GM12878 (cell line): Measurements from ENCODE around the gene PPP2R5A. TPM values are rescaled to one million over a fixed set of nuclear protein-coding genes. Genes with fewer than 3 reads are reported as not detected.

Source experiments
- ATAC-seq: fragments of 200-7000 bp; cut with Tn5 transposase; 3 replicates; pipeline ENCODE4 v1.9.1; 2020; ENCODE audit warnings: mild to moderate bottlenecking, moderate library complexity
- BruUV-seq: library from RNA; stranded (reverse); fragments of 400-500 nt; replicated peaks from 2 replicates; lab custom pipeline; 2021; lab: Mats Ljungman, UMichigan
- CTCF ChIA-PET: fragments of 300-600 bp; sonication (Branson Sonifier 250); formaldehyde crosslinking; extraction: SDS; loops from one replicate; lab custom pipeline; 2021; ENCODE audit warnings: inconsistent platforms; lab: Yijun Ruan, JAX
- POLR2A ChIA-PET: fragments of 350-600 bp; formaldehyde crosslinking; extraction: SDS; loops from one replicate; lab custom pipeline; 2021; ENCODE audit warnings: inconsistent platforms; lab: Charles Lee
- RAD21 ChIA-PET: fragments of 300-600 bp; sonication (Branson Sonifier 250); formaldehyde crosslinking; loops from one replicate; lab custom pipeline; 2023; ENCODE audit warnings: antibody characterized with exemption; ENCODE audit not compliant: unreplicated experiment; lab: Charles Lee
- SMC1A ChIA-PET: fragments of 300-600 bp; sonication (Branson Sonifier 250); formaldehyde crosslinking; loops from one replicate; lab custom pipeline; 2023; ENCODE audit not compliant: unreplicated experiment, uncharacterized antibody; lab: Charles Lee
- DNase-seq: peaks from one replicate; pipeline ENCODE4 v3.0.0-alpha.2; 2011; ENCODE audit warnings: low read depth, low spot score
- FAIRE-seq: peaks from 3 replicates; lab custom pipeline; 2011; peaks lifted over from hg19 to GRCh38; lab: Jason Lieb, UNC
- H2AFZ ChIP-seq: 2 replicates; pipeline ENCODE4 v1.6.0; 2011; ENCODE audit warnings: low read depth, low read length, control low read depth; ENCODE audit not compliant: control insufficient read depth
- H3K27ac ChIP-seq: 2 replicates; pipeline ENCODE4 v1.5.1; 2011; ENCODE audit warnings: control low read depth; ENCODE audit not compliant: control insufficient read depth, insufficient read depth
- H3K27me3 ChIP-seq, 2 experiments: replicated peaks in 1 of 2; 2 replicates each; pipeline versions ENCODE4 v1.6.0 to v1.6.1; 2011; ENCODE audit warnings: low read length in 1 of 2; ENCODE audit not compliant: control insufficient read depth in 2 of 2, insufficient read depth in 2 of 2
- H3K36me3 ChIP-seq, 2 experiments: 2 replicates each; pipeline ENCODE4 v1.5.1; 2011; ENCODE audit warnings: low read length in 1 of 2; ENCODE audit not compliant: control insufficient read depth in 2 of 2, insufficient read depth in 2 of 2
- H3K4me1 ChIP-seq: 2 replicates; pipeline ENCODE4 v1.6.1; 2011; ENCODE audit warnings: mild to moderate bottlenecking, low read length, moderate library complexity, mixed read lengths; ENCODE audit not compliant: control insufficient read depth, insufficient read depth
- H3K4me2 ChIP-seq: 2 replicates; pipeline ENCODE4 v1.6.0; 2011; ENCODE audit warnings: control low read depth; ENCODE audit not compliant: control insufficient read depth, insufficient read depth
- H3K4me3 ChIP-seq: fragments of 200-600 bp; sonication (generic); 2 replicates; pipeline ENCODE4 v1.5.1; 2016
- H3K79me2 ChIP-seq: 2 replicates; pipeline ENCODE4 v1.6.0; 2011; ENCODE audit warnings: low read length; ENCODE audit not compliant: control insufficient read depth, insufficient read depth
- H3K9ac ChIP-seq: 2 replicates; pipeline ENCODE4 v1.8.0; 2011; ENCODE audit warnings: low read length, control low read depth, mixed read lengths; ENCODE audit not compliant: control insufficient read depth, insufficient read depth
- H3K9me3 ChIP-seq: replicated peaks from 3 replicates; pipeline ENCODE4 v1.5.1; 2011; ENCODE audit warnings: mild to moderate bottlenecking, low read length; ENCODE audit not compliant: control insufficient read depth, insufficient read depth
- H4K20me1 ChIP-seq: 2 replicates; pipeline ENCODE4 v1.6.0; 2011; ENCODE audit not compliant: control insufficient read depth, insufficient read depth
- IKZF1 ChIP-seq: fragments of 450-650 bp; conservative IDR thresholded peaks from 2 replicates; pipeline ENCODE4 v1.6.1; 2017; ENCODE audit warnings: antibody characterized with exemption, mild to moderate bottlenecking
- MEF2A ChIP-seq: IDR thresholded peaks from 2 replicates; pipeline ENCODE4 v1.6.1; 2011; ENCODE audit warnings: low read depth, mild to moderate bottlenecking, low read length, moderate library complexity; ENCODE audit not compliant: insufficient read depth
- NFXL1 ChIP-seq: fragments of 450-650 bp; IDR thresholded peaks from 2 replicates; pipeline ENCODE4 v1.6.1; 2017; ENCODE audit warnings: antibody characterized with exemption, mild to moderate bottlenecking, borderline replicate concordance
- RAD51 ChIP-seq: fragments of 450-650 bp; IDR thresholded peaks from 2 replicates; pipeline ENCODE4 v1.6.1; 2016; ENCODE audit warnings: moderate library complexity, mild to moderate bottlenecking, inconsistent platforms
- SMAD5 ChIP-seq: IDR thresholded peaks from 2 replicates; pipeline ENCODE4 v1.6.1; 2016; ENCODE audit warnings: antibody characterized with exemption, low read depth
- SP1 ChIP-seq: IDR thresholded peaks from one replicate; pipeline ENCODE4 v1.6.1; 2011; ENCODE audit warnings: low read depth, low read length
- ZNF384 ChIP-seq: IDR thresholded peaks from 2 replicates; pipeline ENCODE4 v1.6.1; 2012; ENCODE audit warnings: low read depth, mild to moderate bottlenecking, low read length, improper control_type of control experiment, borderline replicate concordance
- ZZZ3 ChIP-seq: IDR thresholded peaks from 2 replicates; pipeline ENCODE4 v1.6.1; 2011; ENCODE audit warnings: low read depth; ENCODE audit not compliant: control insufficient read depth, insufficient read length
- WGBS: methylation state at CpG from one replicate; pipeline ENCODE4 v1.1.6; 2016; ENCODE audit warnings: low lambda C conversion rate; ENCODE audit not compliant: insufficient replicate concordance, insufficient coverage; ENCODE audit errors: missing lambda C conversion rate; 5-methylcytosine and 5-hydroxymethylcytosine counted together
- in situ Hi-C: fragments of 300-500 bp; cut with MboI; formaldehyde crosslinking; loops from 9 replicates; pipeline ENCODE4 v1.14.3; 2018; ENCODE audit warnings: mixed read lengths
- intact Hi-C: fragments of 100-400 bp; cut with micrococcal nuclease; formaldehyde crosslinking; loops from one replicate; pipeline ENCODE4 v1.14.2; 2022; ENCODE audit not compliant: unreplicated experiment
- polyA plus RNA-seq, 11 experiments: library from polyadenylated mRNA; depleted of rRNA in 4 of 11; unstranded in 6 of 11; stranded (reverse) in 5 of 11; fragments of >200 nt; fragmentation: Nextera tagmentation in 4 of 11; fragmentation: Illumina TruSeq in 1 of 11; extraction: Ambion mirVana in 4 of 11; extraction: Trizol in 1 of 11; gene quantifications; 1 replicate in 1 of 11; 2 replicates in 10 of 11; pipeline versions ENCODE4 v1.2.1 to v1.2.3, GENCODE V29; 2011 to 2016; ENCODE audit warnings: inconsistent platforms in 2 of 11, missing spikeins in 2 of 11, low read depth in 1 of 11
- total RNA-seq, 4 experiments: library from RNA; depleted of rRNA in 3 of 4; stranded (reverse); fragments of >200 nt in 3 of 4; fragmentation: Illumina TruSeq in 1 of 4; extraction: Trizol in 1 of 4; gene quantifications; 2 replicates each; pipeline versions ENCODE4 v1.2.1 to v1.2.3, GENCODE V29; 2013 to 2021
- TF ChIP-seq, protein P1 (sequence below): IDR thresholded peaks from 2 replicates; pipeline ENCODE4 v1.6.1; 2011; ENCODE audit warnings: borderline replicate concordance, low read depth, mild to moderate bottlenecking, moderate library complexity, mixed read lengths, low read length; ENCODE audit not compliant: insufficient read depth; ENCODE audit errors: extremely low read length
- TF ChIP-seq, protein P2 (sequence below): IDR thresholded peaks from 2 replicates; pipeline ENCODE4 v1.6.1; 2012; ENCODE audit warnings: low read depth, low read length, improper control_type of control experiment

The PPP2R5A gene
- total and polyA plus RNA-seq, 10 of the 15 experiments (the other 5 are each of a cell fraction or from before 2014, with no cell fraction given) = 15.4 to 40.6 (median 32.5) TPM

- TF ChIP-seq, protein P1, sequence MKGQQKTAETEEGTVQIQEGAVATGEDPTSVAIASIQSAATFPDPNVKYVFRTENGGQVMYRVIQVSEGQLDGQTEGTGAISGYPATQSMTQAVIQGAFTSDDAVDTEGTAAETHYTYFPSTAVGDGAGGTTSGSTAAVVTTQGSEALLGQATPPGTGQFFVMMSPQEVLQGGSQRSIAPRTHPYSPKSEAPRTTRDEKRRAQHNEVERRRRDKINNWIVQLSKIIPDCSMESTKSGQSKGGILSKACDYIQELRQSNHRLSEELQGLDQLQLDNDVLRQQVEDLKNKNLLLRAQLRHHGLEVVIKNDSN = no peak
- TF ChIP-seq IKZF1 = no peak
- no peak for TF ChIP-seq RAD51
- TF ChIP-seq, all 136 proteins: peak for 0
Measured at GRCh38 chr1:212401838-212402582, 116.8 kb downstream of the PPP2R5A start (continued).

DNA sequence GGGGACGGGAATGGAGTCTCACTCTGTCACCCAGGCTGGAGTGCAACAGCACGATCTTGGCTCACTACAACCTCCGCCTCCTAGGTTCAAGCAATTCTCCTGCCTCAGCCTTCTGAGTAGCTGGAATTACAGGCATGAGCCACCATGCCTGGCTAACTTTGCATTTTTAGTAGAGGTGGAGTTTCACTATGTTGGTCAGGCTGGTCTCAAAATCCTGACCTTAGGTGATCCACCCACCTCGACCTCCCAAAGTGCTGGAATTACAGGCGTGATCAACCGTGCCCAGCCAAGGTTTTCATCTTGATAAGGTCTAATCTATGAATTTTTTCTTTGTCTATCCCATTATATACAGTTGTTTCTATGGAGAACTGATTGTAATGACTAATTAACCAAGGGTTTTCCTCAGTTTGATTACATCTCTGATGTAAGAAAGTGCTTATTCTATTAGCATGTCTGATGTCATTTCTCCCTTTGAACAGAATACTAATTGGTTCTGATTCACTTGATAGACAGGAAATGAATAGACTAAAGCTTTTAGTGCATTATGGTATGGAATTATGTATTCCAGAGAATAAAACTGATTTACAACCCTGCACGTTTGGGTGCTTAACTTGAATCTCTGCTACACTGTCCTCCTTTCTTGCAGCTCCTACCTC lies 117.6 kb downstream of the PPP2R5A start:
- no peak overlapping the region for H3K9ac ChIP-seq
- no peak for ATAC-seq
- H3K36me3 ChIP-seq = peaks cover 0 to 14% of the 10 kb centered on the region in 2 experiments
- H4K20me1 ChIP-seq = no peaks in the 10 kb centered on the region
- H3K4me2 ChIP-seq = no peak overlapping the region
- no peaks in the 10 kb centered on the region for H3K4me1 ChIP-seq
- in situ Hi-C loops = no loop called here
- peaks cover 4% of the 10 kb centered on the region; the same call in 2 of the 3 replicates for H3K9me3 ChIP-seq
- BruUV-seq = no TSS peak
- no peak for FAIRE-seq
- ChIA-PET SMC1A (no interaction called here), RAD21 (no interaction called here), CTCF (interaction anchor here (0.6 kb wide), 1 partner anchor 138 kb away, joined by 4 read pairs; no protein-coding TSS in a partner anchor), POLR2A (no interaction called here)
- no peak for DNase-seq
- TF ChIP-seq SP1 = no peak
- TF ChIP-seq MEF2A = no peak
- no peak for TF ChIP-seq ZNF384
- no peak for TF ChIP-seq SMAD5
- no peak for TF ChIP-seq ZZZ3
- TF ChIP-seq, protein P2, sequence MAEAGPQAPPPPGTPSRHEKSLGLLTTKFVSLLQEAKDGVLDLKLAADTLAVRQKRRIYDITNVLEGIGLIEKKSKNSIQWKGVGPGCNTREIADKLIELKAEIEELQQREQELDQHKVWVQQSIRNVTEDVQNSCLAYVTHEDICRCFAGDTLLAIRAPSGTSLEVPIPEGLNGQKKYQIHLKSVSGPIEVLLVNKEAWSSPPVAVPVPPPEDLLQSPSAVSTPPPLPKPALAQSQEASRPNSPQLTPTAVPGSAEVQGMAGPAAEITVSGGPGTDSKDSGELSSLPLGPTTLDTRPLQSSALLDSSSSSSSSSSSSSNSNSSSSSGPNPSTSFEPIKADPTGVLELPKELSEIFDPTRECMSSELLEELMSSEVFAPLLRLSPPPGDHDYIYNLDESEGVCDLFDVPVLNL = no peak
- no peak for TF ChIP-seq NFXL1
- H3K4me3 ChIP-seq = no peak overlapping the region
- H2AFZ ChIP-seq = no peak overlapping the region
- 97% methylated on average over 7 of the region's 7 CpGs for WGBS
- no peaks in the 10 kb centered on the region for H3K27me3 ChIP-seq
- no peak overlapping the region for H3K27ac ChIP-seq
- intact Hi-C loops = no loop called here
- H3K79me2 ChIP-seq = no peaks in the 10 kb centered on the region
